OCI-LY1 (cell line): ENCODE data around the gene C1QTNF7.

Source experiments
- H2AFZ ChIP-seq: fragments of 200-600 bp; sonication (generic), shearing (Covaris generic); 2 replicates; pipeline ENCODE4 v1.6.0; 2014; ENCODE audit warnings: antibody characterized with exemption, mild to moderate bottlenecking, low read length
- H3F3A ChIP-seq: fragments of 200-600 bp; sonication (generic), shearing (Covaris generic); 2 replicates; pipeline ENCODE4 v1.6.0; 2014; ENCODE audit warnings: mild to moderate bottlenecking, antibody characterized with exemption, low read length, moderate library complexity; ENCODE audit not compliant: insufficient read depth
- H3K27ac ChIP-seq: fragments of 200-600 bp; sonication (generic); 2 replicates; pipeline ENCODE4 v1.5.1; 2014; ENCODE audit warnings: low read length, mixed run types, mild to moderate bottlenecking, low read depth; ENCODE audit not compliant: poor library complexity, severe bottlenecking
- H3K27me3 ChIP-seq: fragments of 200-600 bp; sonication (generic); 2 replicates; pipeline ENCODE4 v1.6.0; 2014; ENCODE audit warnings: antibody characterized with exemption, mild to moderate bottlenecking, low read length, moderate library complexity; ENCODE audit not compliant: insufficient read depth
- H3K36me3 ChIP-seq: fragments of 200-600 bp; sonication (generic); 2 replicates; pipeline ENCODE4 v1.6.1; 2014; ENCODE audit warnings: mild to moderate bottlenecking, antibody characterized with exemption, low read length, moderate library complexity, mixed read lengths; ENCODE audit not compliant: insufficient read depth
- H3K4me1 ChIP-seq: fragments of 200-600 bp; sonication (generic); 2 replicates; pipeline ENCODE4 v1.5.1; 2014; ENCODE audit warnings: mild to moderate bottlenecking, low read length, moderate library complexity; ENCODE audit not compliant: insufficient read depth, severe bottlenecking
- H3K4me2 ChIP-seq: fragments of 200-600 bp; sonication (generic), shearing (Covaris generic); 2 replicates; pipeline ENCODE4 v1.6.1; 2014; ENCODE audit warnings: low read length
- H3K4me3 ChIP-seq: fragments of 200-600 bp; sonication (generic); 2 replicates; pipeline ENCODE4 v1.5.1; 2014; ENCODE audit warnings: low read length, low read depth, mild to moderate bottlenecking, mixed read lengths; ENCODE audit not compliant: poor library complexity, severe bottlenecking
- H3K79me2 ChIP-seq: fragments of 200-600 bp; shearing (Covaris generic); 2 replicates; pipeline ENCODE4 v1.6.1; 2016; ENCODE audit warnings: mixed run types, low read length, mixed read lengths; ENCODE audit not compliant: insufficient read depth
- H3K9ac ChIP-seq: fragments of 200-600 bp; sonication (generic), shearing (Covaris generic); 2 replicates; pipeline ENCODE4 v1.6.1; 2014; ENCODE audit warnings: mild to moderate bottlenecking, low read length, mixed read lengths
- H3K9me2 ChIP-seq: fragments of 200-600 bp; sonication (generic), shearing (Covaris generic); 2 replicates; pipeline ENCODE4 v1.6.1; 2014; ENCODE audit warnings: low read depth, mild to moderate bottlenecking, low read length, mixed read lengths
- H3K9me3 ChIP-seq: fragments of 200-600 bp; shearing (Covaris generic); 2 replicates; pipeline ENCODE4 v1.6.1; 2014; ENCODE audit warnings: low read length, mixed read lengths
- H4K20me1 ChIP-seq: fragments of 200-600 bp; sonication (generic), shearing (Covaris generic); 2 replicates; pipeline ENCODE4 v1.6.0; 2016; ENCODE audit warnings: mild to moderate bottlenecking, low read length; ENCODE audit not compliant: insufficient read depth
- EZH2 ChIP-seq: fragments of 200-600 bp; sonication (generic), shearing (Covaris generic); IDR thresholded peaks from 2 replicates; pipeline ENCODE4 v1.8.0; 2017; ENCODE audit warnings: borderline replicate concordance, mixed run types, mild to moderate bottlenecking, antibody characterized with exemption, low read length, moderate library complexity, mixed read lengths
- TF ChIP-seq, protein P1 (sequence below): fragments of 200-600 bp; sonication (generic), shearing (Covaris generic); IDR thresholded peaks from 2 replicates; pipeline ENCODE4 v1.5.1; 2017; ENCODE audit warnings: mild to moderate bottlenecking, antibody characterized with exemption, low read length, moderate library complexity, mixed read lengths

Gene C1QTNF7

DNA sequence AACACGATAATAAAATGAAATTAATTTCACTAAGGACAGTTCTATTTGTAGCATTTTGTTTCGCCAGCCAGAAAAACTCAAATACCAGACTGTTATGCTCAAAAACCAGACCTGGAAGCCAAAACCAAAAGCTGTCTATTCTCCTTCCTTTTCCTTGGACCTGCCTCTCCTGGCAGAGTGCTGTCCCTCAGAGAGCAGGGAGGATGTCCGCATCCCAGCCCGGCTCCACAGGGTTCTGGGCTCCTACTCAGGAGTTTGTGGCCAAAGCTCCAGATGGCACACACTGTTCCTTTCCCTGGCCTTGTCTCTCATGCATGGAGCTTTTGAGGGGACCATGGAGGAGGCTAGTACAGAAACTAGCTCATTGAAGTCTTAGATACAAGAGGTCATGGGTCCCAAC is 41.9 kb upstream of the C1QTNF7 start:
- no peak overlapping the region for H3K27ac ChIP-seq
- H3K36me3 ChIP-seq = no peaks in the 10 kb centered on the region
- no peak overlapping the region for H2AFZ ChIP-seq
- no peak overlapping the region for H3K4me3 ChIP-seq
- no peak overlapping the region for H3K4me2 ChIP-seq
- no peaks in the 10 kb centered on the region for H3F3A ChIP-seq
- H3K9me3 ChIP-seq = no peaks in the 10 kb centered on the region
- H3K4me1 ChIP-seq = no peaks in the 10 kb centered on the region
- no peaks in the 10 kb centered on the region for H3K27me3 ChIP-seq
- H3K79me2 ChIP-seq = no peaks in the 10 kb centered on the region
- TF ChIP-seq, protein P1, sequence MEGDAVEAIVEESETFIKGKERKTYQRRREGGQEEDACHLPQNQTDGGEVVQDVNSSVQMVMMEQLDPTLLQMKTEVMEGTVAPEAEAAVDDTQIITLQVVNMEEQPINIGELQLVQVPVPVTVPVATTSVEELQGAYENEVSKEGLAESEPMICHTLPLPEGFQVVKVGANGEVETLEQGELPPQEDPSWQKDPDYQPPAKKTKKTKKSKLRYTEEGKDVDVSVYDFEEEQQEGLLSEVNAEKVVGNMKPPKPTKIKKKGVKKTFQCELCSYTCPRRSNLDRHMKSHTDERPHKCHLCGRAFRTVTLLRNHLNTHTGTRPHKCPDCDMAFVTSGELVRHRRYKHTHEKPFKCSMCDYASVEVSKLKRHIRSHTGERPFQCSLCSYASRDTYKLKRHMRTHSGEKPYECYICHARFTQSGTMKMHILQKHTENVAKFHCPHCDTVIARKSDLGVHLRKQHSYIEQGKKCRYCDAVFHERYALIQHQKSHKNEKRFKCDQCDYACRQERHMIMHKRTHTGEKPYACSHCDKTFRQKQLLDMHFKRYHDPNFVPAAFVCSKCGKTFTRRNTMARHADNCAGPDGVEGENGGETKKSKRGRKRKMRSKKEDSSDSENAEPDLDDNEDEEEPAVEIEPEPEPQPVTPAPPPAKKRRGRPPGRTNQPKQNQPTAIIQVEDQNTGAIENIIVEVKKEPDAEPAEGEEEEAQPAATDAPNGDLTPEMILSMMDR = no peak
- no peak for TF ChIP-seq EZH2
- no peak overlapping the region for H3K9ac ChIP-seq
- no peaks in the 10 kb centered on the region for H4K20me1 ChIP-seq
- no peaks in the 10 kb centered on the region for H3K9me2 ChIP-seq

DNA sequence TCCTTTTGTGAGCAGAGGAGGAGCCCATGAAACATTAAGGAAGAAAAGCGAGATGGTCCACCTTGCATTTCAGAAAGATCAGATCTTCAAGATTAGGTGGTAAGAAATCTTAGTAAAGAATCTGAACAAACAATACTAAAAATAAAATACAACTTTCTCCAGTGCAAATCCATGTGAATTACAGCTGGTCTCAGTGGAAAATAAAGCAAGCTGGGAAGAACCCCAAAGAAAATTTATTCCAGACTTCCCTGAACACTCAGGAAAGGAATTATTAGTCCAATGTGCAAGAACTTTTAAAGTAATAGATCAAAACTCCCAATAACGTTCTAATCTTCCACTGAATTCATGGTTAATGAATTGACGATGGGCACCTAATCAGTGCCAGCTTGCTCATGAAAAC is 37.3 kb upstream of the C1QTNF7 start:
- H2AFZ ChIP-seq = no peak overlapping the region
- no peak overlapping the region for H3K27ac ChIP-seq
- no peaks in the 10 kb centered on the region for H3K36me3 ChIP-seq
- H3F3A ChIP-seq = no peaks in the 10 kb centered on the region
- no peaks in the 10 kb centered on the region for H3K9me2 ChIP-seq
- H3K4me1 ChIP-seq = no peaks in the 10 kb centered on the region
- H3K9ac ChIP-seq = no peak overlapping the region
- H3K9me3 ChIP-seq = no peaks in the 10 kb centered on the region
- no peak overlapping the region for H3K4me3 ChIP-seq
- H3K27me3 ChIP-seq = no peaks in the 10 kb centered on the region
- no peaks in the 10 kb centered on the region for H4K20me1 ChIP-seq
- no peak for TF ChIP-seq EZH2
- TF ChIP-seq, protein P1 = no peak
- no peak overlapping the region for H3K4me2 ChIP-seq
- H3K79me2 ChIP-seq = no peaks in the 10 kb centered on the region

DNA sequence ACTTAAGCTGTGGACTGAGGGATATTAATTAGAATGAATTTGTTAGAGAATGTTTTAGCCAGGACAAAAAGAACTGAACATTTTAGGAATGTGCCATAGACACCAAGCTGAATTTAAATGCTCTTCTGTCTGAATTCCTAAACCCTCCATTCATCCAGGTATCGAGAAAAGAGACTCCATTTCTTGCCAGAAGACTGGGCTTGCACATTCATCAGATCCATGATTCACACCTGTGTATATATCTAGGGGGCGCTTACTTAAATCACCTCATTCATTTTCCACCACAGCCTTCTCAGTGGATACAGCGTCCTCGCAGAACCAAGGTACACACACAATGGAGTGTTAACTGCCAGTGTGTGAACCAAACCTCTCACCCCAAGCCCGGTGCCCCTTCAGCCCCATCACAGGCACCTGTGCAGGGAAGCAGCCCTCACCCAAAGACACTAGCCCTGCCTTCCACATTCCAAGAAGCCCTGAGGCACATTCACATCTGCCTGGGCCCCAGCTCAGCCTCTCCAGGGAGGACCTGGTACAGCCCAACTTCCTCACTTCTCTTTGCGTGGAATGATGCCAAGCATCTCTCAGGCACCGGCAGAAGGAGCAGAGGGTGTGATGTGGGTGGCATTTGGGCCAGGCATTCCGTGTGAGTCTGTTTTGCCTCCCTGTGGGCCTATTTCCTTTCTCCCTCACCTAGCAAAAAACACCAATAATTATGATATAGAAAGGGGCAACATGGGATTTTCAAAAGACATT is 35.6 kb upstream of the C1QTNF7 start:
- Histone ChIP-seq H3K9me2 (no peaks in the 10 kb centered on the region), H3K4me2 (no peak overlapping the region), H3K9me3 (no peaks in the 10 kb centered on the region), H3K79me2 (no peaks in the 10 kb centered on the region), H3K36me3 (no peaks in the 10 kb centered on the region), H3K27me3 (no peaks in the 10 kb centered on the region), H3K27ac (no peak overlapping the region), H4K20me1 (no peaks in the 10 kb centered on the region), H3K4me1 (no peaks in the 10 kb centered on the region), H3K9ac (no peak overlapping the region), H3K4me3 (no peak overlapping the region), H2AFZ (no peak overlapping the region), H3F3A (no peaks in the 10 kb centered on the region)
- no peak for TF ChIP-seq EZH2
- TF ChIP-seq, protein P1 = no peak
